HepG2 (cell line): ENCODE measurements around the gene TBCCD1. TPM values are rescaled to one million over a fixed set of nuclear protein-coding genes. Genes with fewer than 3 reads are reported as not detected.

ENCODE experiments used
- BHLHE40 ChIP-seq: IDR thresholded peaks from 2 replicates; pipeline ENCODE4 v1.6.1; 2011; ENCODE audit warnings: low read length, improper control_type of control experiment
- FOXO1 ChIP-seq: sonication (generic); formaldehyde crosslinking; IDR thresholded peaks from 2 replicates; pipeline ENCODE4 v1.4.0; 2020; ENCODE audit warnings: missing genetic modification reagents
- HNRNPL ChIP-seq: fragments of 200-400 bp; formaldehyde crosslinking; IDR thresholded peaks from 2 replicates; pipeline ENCODE4 v1.6.1; 2017; ENCODE audit warnings: mild to moderate bottlenecking, low read depth, low read length
- LCORL ChIP-seq, 2 experiments: fragments of 450-650 bp in 1 of 2; sonication (generic) in 1 of 2; formaldehyde crosslinking in 1 of 2; IDR thresholded peaks; 2 replicates each; pipeline versions ENCODE4 v1.5.0 to v1.6.1; 2017 to 2020; ENCODE audit warnings: antibody characterized with exemption in 1 of 2, missing genetic modification reagents in 1 of 2
- SOX13 ChIP-seq, 3 experiments: fragments of 450-650 bp in 1 of 3; sonication (generic) in 1 of 3; formaldehyde crosslinking in 1 of 3; IDR thresholded peaks in 2 of 3; conservative IDR thresholded peaks in 1 of 3; 2 replicates each; pipeline versions ENCODE4 v1.5.0 to v1.6.1; 2016 to 2020; ENCODE audit warnings: antibody characterized with exemption in 1 of 3, mild to moderate bottlenecking in 1 of 3, missing compliant biosample characterization in 1 of 3, missing genetic modification reagents in 1 of 3, moderate library complexity in 1 of 3
- U2AF2 ChIP-seq: fragments of 200-400 bp; formaldehyde crosslinking; IDR thresholded peaks from 2 replicates; pipeline ENCODE4 v1.6.1; 2017; ENCODE audit warnings: low read depth, mild to moderate bottlenecking, low read length
- XRCC5 ChIP-seq: fragments of 200-400 bp; formaldehyde crosslinking; optimal IDR thresholded peaks from 2 replicates; pipeline ENCODE3; 2017; ENCODE audit warnings: mild to moderate bottlenecking, low read length
- ZFP37 ChIP-seq: sonication (generic); formaldehyde crosslinking; IDR thresholded peaks from 2 replicates; pipeline ENCODE4 v1.4.0; 2020; ENCODE audit warnings: missing genetic modification reagents, borderline replicate concordance
- ZNF224 ChIP-seq: sonication (generic); formaldehyde crosslinking; IDR thresholded peaks from 2 replicates; pipeline ENCODE4 v1.5.0; 2020; ENCODE audit warnings: mild to moderate bottlenecking, missing genetic modification reagents
- ZNF446 ChIP-seq: sonication (generic); formaldehyde crosslinking; IDR thresholded peaks from 2 replicates; pipeline ENCODE4 v1.5.0; 2020; ENCODE audit warnings: mild to moderate bottlenecking, missing genetic modification reagents
- ZNF547 ChIP-seq: sonication (generic); formaldehyde crosslinking; IDR thresholded peaks from 2 replicates; pipeline ENCODE4 v1.5.1; 2020; ENCODE audit warnings: mild to moderate bottlenecking, missing genetic modification reagents
- ZNF558 ChIP-seq: sonication (generic); formaldehyde crosslinking; IDR thresholded peaks from 2 replicates; pipeline ENCODE4 v1.9.0; 2022; ENCODE audit warnings: mild to moderate bottlenecking, missing genetic modification reagents, borderline replicate concordance
- polyA plus RNA-seq, 8 experiments: library from polyadenylated mRNA; depleted of rRNA in 3 of 8; stranded (reverse) in 7 of 8; unstranded in 1 of 8; fragments of >200 nt; fragmentation: Illumina TruSeq in 4 of 8; extraction: Trizol in 4 of 8; gene quantifications; 2 replicates each; pipeline versions ENCODE4 v1.2.1 to v1.2.3, GENCODE V29; 2011 to 2016; ENCODE audit warnings: low read depth in 4 of 8, missing spikeins in 1 of 8, mixed read lengths in 1 of 8; ENCODE audit not compliant: insufficient read depth in 1 of 8
- total RNA-seq, 5 experiments: library from RNA; depleted of rRNA; stranded (reverse); fragments of >200 nt; fragmentation: Illumina TruSeq; extraction: Trizol; gene quantifications; 2 replicates each; pipeline ENCODE4 v1.2.3, GENCODE V29; 2016; ENCODE audit warnings: low read depth in 1 of 5
- TF ChIP-seq, protein P1 (sequence below), 2 experiments: fragments of 450-650 bp in 1 of 2; sonication (generic) in 1 of 2; formaldehyde crosslinking in 1 of 2; IDR thresholded peaks; 2 replicates each; pipeline versions ENCODE4 v1.6.1 to v1.8.0; 2016 to 2022; ENCODE audit warnings: antibody characterized with exemption in 1 of 2, mild to moderate bottlenecking in 1 of 2, missing genetic modification reagents in 1 of 2
- TF ChIP-seq, protein P2 (sequence below): IDR thresholded peaks from 2 replicates; pipeline ENCODE4 v1.6.1; 2016; ENCODE audit warnings: missing genetic modification reagents, missing compliant biosample characterization
- TF ChIP-seq, protein P3 (sequence below): IDR thresholded peaks from 2 replicates; pipeline ENCODE4 v1.6.1; 2016; ENCODE audit warnings: low read depth, control low read depth
- TF ChIP-seq, protein P4 (sequence below): sonication (generic); formaldehyde crosslinking; IDR thresholded peaks from 2 replicates; pipeline ENCODE4 v1.5.0; 2020; ENCODE audit warnings: mild to moderate bottlenecking, missing genetic modification reagents

The TBCCD1 gene
- total and polyA plus RNA-seq, 2 of the 13 experiments (the other 11 are each of a cell fraction or from before 2014, with no cell fraction given): 13.6 to 16.2 TPM

DNA sequence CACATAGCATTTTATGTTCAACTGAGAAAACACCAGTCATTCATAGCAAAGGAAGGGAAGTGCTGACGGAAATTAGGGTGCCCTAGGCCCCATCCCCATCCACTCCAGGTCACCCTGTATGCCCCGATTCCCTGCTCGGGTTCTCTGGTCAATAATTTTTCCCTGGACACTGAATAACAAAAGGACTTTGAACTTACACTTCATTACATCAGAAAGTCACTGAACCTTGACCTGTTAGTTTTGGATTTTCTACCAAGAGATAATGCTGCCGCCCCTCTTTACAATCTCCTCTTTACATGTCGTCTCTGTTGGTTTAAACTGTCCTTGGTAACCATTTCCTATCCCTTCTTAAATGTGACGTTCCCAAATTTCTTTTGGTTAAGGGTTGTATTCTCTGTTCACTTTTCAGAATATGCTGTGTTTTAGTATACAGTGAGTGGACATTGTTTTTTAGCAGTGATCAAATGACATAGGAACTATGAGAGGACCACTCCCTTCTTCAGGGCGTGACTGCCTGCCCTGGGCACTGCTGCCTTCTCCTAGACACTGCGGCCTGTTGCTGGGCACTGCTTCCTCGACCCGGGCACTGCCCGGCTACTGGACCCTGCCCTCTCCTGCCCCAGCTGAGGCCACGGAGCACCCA lies 32.1 kb upstream of the TBCCD1 start (continued):
- TF ChIP-seq, protein P1, sequence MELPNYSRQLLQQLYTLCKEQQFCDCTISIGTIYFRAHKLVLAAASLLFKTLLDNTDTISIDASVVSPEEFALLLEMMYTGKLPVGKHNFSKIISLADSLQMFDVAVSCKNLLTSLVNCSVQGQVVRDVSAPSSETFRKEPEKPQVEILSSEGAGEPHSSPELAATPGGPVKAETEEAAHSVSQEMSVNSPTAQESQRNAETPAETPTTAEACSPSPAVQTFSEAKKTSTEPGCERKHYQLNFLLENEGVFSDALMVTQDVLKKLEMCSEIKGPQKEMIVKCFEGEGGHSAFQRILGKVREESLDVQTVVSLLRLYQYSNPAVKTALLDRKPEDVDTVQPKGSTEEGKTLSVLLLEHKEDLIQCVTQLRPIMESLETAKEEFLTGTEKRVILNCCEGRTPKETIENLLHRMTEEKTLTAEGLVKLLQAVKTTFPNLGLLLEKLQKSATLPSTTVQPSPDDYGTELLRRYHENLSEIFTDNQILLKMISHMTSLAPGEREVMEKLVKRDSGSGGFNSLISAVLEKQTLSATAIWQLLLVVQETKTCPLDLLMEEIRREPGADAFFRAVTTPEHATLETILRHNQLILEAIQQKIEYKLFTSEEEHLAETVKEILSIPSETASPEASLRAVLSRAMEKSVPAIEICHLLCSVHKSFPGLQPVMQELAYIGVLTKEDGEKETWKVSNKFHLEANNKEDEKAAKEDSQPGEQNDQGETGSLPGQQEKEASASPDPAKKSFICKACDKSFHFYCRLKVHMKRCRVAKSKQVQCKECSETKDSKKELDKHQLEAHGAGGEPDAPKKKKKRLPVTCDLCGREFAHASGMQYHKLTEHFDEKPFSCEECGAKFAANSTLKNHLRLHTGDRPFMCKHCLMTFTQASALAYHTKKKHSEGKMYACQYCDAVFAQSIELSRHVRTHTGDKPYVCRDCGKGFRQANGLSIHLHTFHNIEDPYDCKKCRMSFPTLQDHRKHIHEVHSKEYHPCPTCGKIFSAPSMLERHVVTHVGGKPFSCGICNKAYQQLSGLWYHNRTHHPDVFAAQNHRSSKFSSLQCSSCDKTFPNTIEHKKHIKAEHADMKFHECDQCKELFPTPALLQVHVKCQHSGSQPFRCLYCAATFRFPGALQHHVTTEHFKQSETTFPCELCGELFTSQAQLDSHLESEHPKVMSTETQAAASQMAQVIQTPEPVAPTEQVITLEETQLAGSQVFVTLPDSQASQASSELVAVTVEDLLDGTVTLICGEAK (IDR thresholded peaks at IDR 0.05): no peak
- TF ChIP-seq, protein P1 (CRISPR knock-in tag; IDR thresholded peaks at IDR 0.05): no peak; the same call in 1 of the 2 replicates
- no peak for TF ChIP-seq ZNF446 (CRISPR knock-in tag)
- TF ChIP-seq HNRNPL: peak; percentile 97
- TF ChIP-seq U2AF2: no peak
- TF ChIP-seq ZFP37: no peak
- TF ChIP-seq, protein P2, sequence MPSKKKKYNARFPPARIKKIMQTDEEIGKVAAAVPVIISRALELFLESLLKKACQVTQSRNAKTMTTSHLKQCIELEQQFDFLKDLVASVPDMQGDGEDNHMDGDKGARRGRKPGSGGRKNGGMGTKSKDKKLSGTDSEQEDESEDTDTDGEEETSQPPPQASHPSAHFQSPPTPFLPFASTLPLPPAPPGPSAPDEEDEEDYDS (CRISPR knock-in tag): peak; percentile 84
- TF ChIP-seq, protein P3, sequence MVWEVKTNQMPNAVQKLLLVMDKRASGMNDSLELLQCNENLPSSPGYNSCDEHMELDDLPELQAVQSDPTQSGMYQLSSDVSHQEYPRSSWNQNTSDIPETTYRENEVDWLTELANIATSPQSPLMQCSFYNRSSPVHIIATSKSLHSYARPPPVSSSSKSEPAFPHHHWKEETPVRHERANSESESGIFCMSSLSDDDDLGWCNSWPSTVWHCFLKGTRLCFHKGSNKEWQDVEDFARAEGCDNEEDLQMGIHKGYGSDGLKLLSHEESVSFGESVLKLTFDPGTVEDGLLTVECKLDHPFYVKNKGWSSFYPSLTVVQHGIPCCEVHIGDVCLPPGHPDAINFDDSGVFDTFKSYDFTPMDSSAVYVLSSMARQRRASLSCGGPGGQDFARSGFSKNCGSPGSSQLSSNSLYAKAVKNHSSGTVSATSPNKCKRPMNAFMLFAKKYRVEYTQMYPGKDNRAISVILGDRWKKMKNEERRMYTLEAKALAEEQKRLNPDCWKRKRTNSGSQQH (CRISPR knock-in tag): no peak
- TF ChIP-seq LCORL (IDR thresholded peaks at IDR 0.05): peak; percentile 94
- peak; percentile 94 for TF ChIP-seq LCORL (CRISPR knock-in tag; IDR thresholded peaks at IDR 0.05)
- no peak; the same call in 1 of the 2 replicates for TF ChIP-seq ZNF547 (CRISPR knock-in tag)
- TF ChIP-seq ZNF224 (CRISPR knock-in tag): peak; percentile 35; the same call in 1 of the 2 replicates
- TF ChIP-seq, protein P4, sequence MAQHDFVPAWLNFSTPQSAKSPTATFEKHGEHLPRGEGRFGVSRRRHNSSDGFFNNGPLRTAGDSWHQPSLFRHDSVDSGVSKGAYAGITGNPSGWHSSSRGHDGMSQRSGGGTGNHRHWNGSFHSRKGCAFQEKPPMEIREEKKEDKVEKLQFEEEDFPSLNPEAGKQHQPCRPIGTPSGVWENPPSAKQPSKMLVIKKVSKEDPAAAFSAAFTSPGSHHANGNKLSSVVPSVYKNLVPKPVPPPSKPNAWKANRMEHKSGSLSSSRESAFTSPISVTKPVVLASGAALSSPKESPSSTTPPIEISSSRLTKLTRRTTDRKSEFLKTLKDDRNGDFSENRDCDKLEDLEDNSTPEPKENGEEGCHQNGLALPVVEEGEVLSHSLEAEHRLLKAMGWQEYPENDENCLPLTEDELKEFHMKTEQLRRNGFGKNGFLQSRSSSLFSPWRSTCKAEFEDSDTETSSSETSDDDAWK: no peak
- no peak for TF ChIP-seq XRCC5
- TF ChIP-seq SOX13 (IDR thresholded peaks at IDR 0.05): no peak
- TF ChIP-seq SOX13 (CRISPR knock-in tag; conservative IDR thresholded peaks at IDR 0.05 in 1 of 2, IDR thresholded peaks at IDR 0.05 in 1 of 2): peak in 1 of 2 experiments; percentile 83; a peak in 2 of 4 replicates
- peak; percentile 73 for TF ChIP-seq FOXO1 (CRISPR knock-in tag)
- TF ChIP-seq ZNF558: no peak
- no peak for TF ChIP-seq BHLHE40
